Endothelial cell of umbilical vein (primary cell): ENCODE data around the gene ERRFI1. TPM values are rescaled to one million over a fixed set of nuclear protein-coding genes. Genes with fewer than 3 reads are reported as not detected.

Experiments used
- BruUV-seq: library from RNA; stranded (reverse); fragments of 400-500 nt; replicated peaks from 2 replicates; lab custom pipeline; 2021; lab: Mats Ljungman, UMichigan
- CTCF ChIA-PET: fragments of 300-600, 350-600 bp; sonication (Branson Sonifier 250); formaldehyde crosslinking; loops from one replicate; lab custom pipeline; 2021; ENCODE audit warnings: antibody characterized with exemption, inconsistent platforms; lab: Charles Lee
- POLR2A ChIA-PET: fragments of 300-600, 350-600 bp; sonication (Branson Sonifier 250); formaldehyde crosslinking; loops from one replicate; lab custom pipeline; 2021; ENCODE audit warnings: antibody characterized with exemption, inconsistent platforms; lab: Charles Lee
- DNase-seq: peaks from one replicate; pipeline ENCODE4 v3.0.0-alpha.2; 2011; ENCODE audit warnings: low read depth, low spot score
- FAIRE-seq: peaks from 2 replicates; lab custom pipeline; 2011; peaks lifted over from hg19 to GRCh38; lab: Jason Lieb, UNC
- H2AFZ ChIP-seq: 2 replicates; pipeline ENCODE4 v1.6.0; 2012; ENCODE audit warnings: low read depth, low read length, control low read depth, inconsistent platforms
- H3K27ac ChIP-seq: 2 replicates; pipeline ENCODE4 v1.5.1; 2011; ENCODE audit warnings: low read depth, mild to moderate bottlenecking, control low read depth, low read length, moderate library complexity; ENCODE audit not compliant: insufficient read depth
- H3K27me3 ChIP-seq, 2 experiments: 2 replicates each; pipeline versions ENCODE4 v1.6.0 to v1.6.1; 2011; ENCODE audit warnings: low read length in 2 of 2, mixed read lengths in 1 of 2; ENCODE audit not compliant: control insufficient read depth in 2 of 2, insufficient read depth in 2 of 2
- H3K36me3 ChIP-seq, 2 experiments: 2 replicates in 1 of 2; 3 replicates in 1 of 2; pipeline ENCODE4 v1.5.1; 2011; ENCODE audit warnings: low read length in 2 of 2, mild to moderate bottlenecking in 1 of 2, moderate library complexity in 1 of 2; ENCODE audit not compliant: control insufficient read depth in 2 of 2, insufficient read depth in 2 of 2; ENCODE audit errors: extremely low read depth in 1 of 2
- H3K4me1 ChIP-seq: 3 replicates; pipeline ENCODE4 v1.5.1; 2011; ENCODE audit warnings: mild to moderate bottlenecking, low read length; ENCODE audit not compliant: control insufficient read depth, insufficient read depth; ENCODE audit errors: extremely low read depth
- H3K4me2 ChIP-seq: 2 replicates; pipeline ENCODE4 v1.6.1; 2011; ENCODE audit warnings: low read length, control low read depth, mixed read lengths; ENCODE audit not compliant: insufficient read depth
- H3K4me3 ChIP-seq, 3 experiments: fragments of 200-600 bp in 1 of 3; sonication (generic), shearing (Covaris generic) in 1 of 3; replicated peaks in 1 of 3; 2 replicates each; pipeline ENCODE4 v1.5.1; 2011 to 2016; ENCODE audit warnings: control low read depth in 3 of 3, low read length in 3 of 3, mild to moderate bottlenecking in 2 of 3, inconsistent platforms in 1 of 3, low read depth in 1 of 3, moderate library complexity in 1 of 3; ENCODE audit not compliant: insufficient read depth in 1 of 3
- H3K79me2 ChIP-seq: 2 replicates; pipeline ENCODE4 v1.6.0; 2012; ENCODE audit warnings: low read length, inconsistent platforms; ENCODE audit not compliant: control insufficient read depth, insufficient read depth
- H3K9ac ChIP-seq: replicated peaks from 2 replicates; pipeline ENCODE3; 2011; ENCODE audit warnings: low read length, control low read depth; ENCODE audit not compliant: insufficient read depth; ENCODE audit errors: extremely low read depth
- H3K9me1 ChIP-seq: replicated peaks from 3 replicates; pipeline ENCODE4 v1.6.0; 2011; ENCODE audit warnings: mild to moderate bottlenecking, low read length; ENCODE audit not compliant: control insufficient read depth, insufficient read depth; ENCODE audit errors: extremely low read depth
- H3K9me3 ChIP-seq: replicated peaks from 2 replicates; pipeline ENCODE4 v1.5.1; 2012; ENCODE audit warnings: low read length, inconsistent platforms; ENCODE audit not compliant: control insufficient read depth, insufficient read depth
- H4K20me1 ChIP-seq: replicated peaks from 2 replicates; pipeline ENCODE3; 2011; ENCODE audit warnings: mild to moderate bottlenecking, low read length; ENCODE audit not compliant: control insufficient read depth, insufficient read depth; ENCODE audit errors: extremely low read depth
- CTCF ChIP-seq, 2 donors: IDR thresholded peaks; 1 replicate in 1 of 2; 2 replicates in 1 of 2; pipeline ENCODE4 v1.5.1; 2011; ENCODE audit warnings: low read length in 2 of 2, mild to moderate bottlenecking in 2 of 2, moderate library complexity in 2 of 2, control low read depth in 1 of 2, inconsistent platforms in 1 of 2, low read depth in 1 of 2; ENCODE audit not compliant: insufficient read depth in 1 of 2; ENCODE audit errors: extremely low read depth in 1 of 2
- FOS ChIP-seq: IDR thresholded peaks from 2 replicates; pipeline ENCODE4 v1.6.1; 2011; ENCODE audit warnings: mild to moderate bottlenecking, low read length, moderate library complexity, borderline replicate concordance; ENCODE audit not compliant: insufficient read depth
- GATA2 ChIP-seq: IDR thresholded peaks from 2 replicates; pipeline ENCODE4 v1.7.0; 2011; ENCODE audit warnings: low read depth, mild to moderate bottlenecking, moderate library complexity, mixed read lengths, low read length; ENCODE audit not compliant: insufficient read length, insufficient read depth
- JUN ChIP-seq: IDR thresholded peaks from 2 replicates; pipeline ENCODE4 v1.6.1; 2011; ENCODE audit warnings: borderline replicate concordance, low read depth; ENCODE audit not compliant: insufficient read length, insufficient read depth
- POLR2AphosphoS5 ChIP-seq: IDR thresholded peaks from 2 replicates; pipeline ENCODE4 v1.6.1; 2012; ENCODE audit warnings: low read depth, mild to moderate bottlenecking, control low read depth, low read length, moderate library complexity; ENCODE audit not compliant: insufficient read depth
- dilution Hi-C: fragments of 300-500 bp; cut with MboI; formaldehyde crosslinking; loops from one replicate; pipeline ENCODE4 v1.15.0; 2019; ENCODE audit warnings: low sequenced_read_pairs; ENCODE audit not compliant: extremely low pct_ligation_motif_present
- intact Hi-C: fragments of 100-400 bp; cut with micrococcal nuclease; formaldehyde crosslinking; loops from one replicate; pipeline ENCODE4 v1.10.0; 2022
- polyA plus RNA-seq, 4 experiments: library from polyadenylated mRNA; depleted of rRNA in 3 of 4; stranded (reverse) in 3 of 4; unstranded in 1 of 4; fragments of >200 nt; gene quantifications; 2 replicates each; pipeline versions ENCODE4 v1.2.1 to v1.2.3, GENCODE V29; 2011 to 2012; ENCODE audit warnings: missing spikeins in 1 of 4
- total RNA-seq: library from RNA; stranded (reverse); gene quantifications from 2 replicates; pipeline ENCODE4 v1.2.3, GENCODE V29; 2021

Gene ERRFI1
- total and polyA plus RNA-seq, 2 donors (not counting 3 experiments of a cell fraction or from before 2014, with no cell fraction given), result 28.1 to 32.0 TPM

- Histone ChIP-seq H3K27ac (peak overlapping the region; percentile 81), H3K27me3 (no peaks in the 10 kb centered on the region), H4K20me1 (no peaks in the 10 kb centered on the region), H3K79me2 (no peaks in the 10 kb centered on the region), H3K9me3 (no peaks in the 10 kb centered on the region), H3K4me2 (peak overlapping the region; percentile 71), H2AFZ (peak overlapping the region; percentile 58), H3K36me3 (no peaks in the 10 kb centered on the region), H3K4me1 (peaks cover 29% of the 10 kb centered on the region), H3K4me3 (no peak overlapping the region), H3K9me1 (no peaks in the 10 kb centered on the region), H3K9ac (peak overlapping the region; percentile 43)
- dilution Hi-C loops, result loop anchor here (10.0 kb wide), 1 partner anchor 47 kb away; no protein-coding TSS in a partner anchor
- TF ChIP-seq GATA2 (peak; percentile 7), CTCF (IDR thresholded peaks at IDR 0.05; ENCODE audit: extremely low read depth in 1 of 2, insufficient read depth in 1 of 2, low read depth in 1 of 2, low read length in 2 of 2) (no peak), POLR2AphosphoS5 (no peak), JUN (peak; percentile 50), FOS (peak; percentile 33)
- intact Hi-C loops, result loop anchor here (1.0 to 5.0 kb wide), 2 partner anchors 29 to 134 kb away; no protein-coding TSS in a partner anchor
- TSS peak; percentile 57 for BruUV-seq
- peak; percentile 90 for DNase-seq
- no peak for FAIRE-seq
- ChIA-PET POLR2A (interaction anchor here (0.6 kb wide), 1 partner anchor 35 kb away, joined by 4 read pairs; no protein-coding TSS in a partner anchor), CTCF (interaction anchor here (0.6 to 1.0 kb wide), 2 partner anchors 41 to 266 kb away, joined by 3 read pairs; no protein-coding TSS in a partner anchor)
These were observed 21.8 kb upstream of the ERRFI1 start for GRCh38 chr1:8047686-8048445.
